ENCODE data around the gene RCN2. TPM values are rescaled to one million over a fixed set of nuclear protein-coding genes. Genes with fewer than 3 reads are reported as not detected.

The RCN2 gene
- total and polyA plus RNA-seq, 2 of the 13 experiments (the other 11 are each of a cell fraction or from before 2014, with no cell fraction given) = 84.4 to 89.0 TPM

- intact Hi-C loops (cut with micrococcal nuclease; ENCODE audit: unreplicated experiment) = no loop called here
- no peaks in the 10 kb centered on the region for H3K4me1 ChIP-seq (ENCODE audit: insufficient read depth, low read length)
- no peaks in the 10 kb centered on the region for H3K9me3 ChIP-seq (ENCODE audit: low read length)
- H3K27me3 ChIP-seq (ENCODE audit: control insufficient read depth in 1 of 2, insufficient read depth in 2 of 2, low read length in 2 of 2) = peaks cover 7 to 38% of the 10 kb centered on the region in 2 experiments
- in situ Hi-C loops (cut with HindIII; ENCODE audit: extremely low pct_ligation_motif_present, low pct_unique_long_range_greater_than_20kb) = no loop called here
- H4K20me1 ChIP-seq (ENCODE audit: insufficient read depth, low read length) = no peaks in the 10 kb centered on the region
- no TSS peak for BruUV-seq (replicated peaks)
- H3K27ac ChIP-seq (ENCODE audit: extremely low read length, insufficient read depth, low read length) = no peak overlapping the region
- no peaks in the 10 kb centered on the region for H3K79me2 ChIP-seq (ENCODE audit: insufficient read depth, low read length)
- POLR2A ChIA-PET = no interaction called here
- CTCF ChIA-PET (ENCODE audit: low intra/inter-chr PET ratio, low total read pairs) = no interaction called here
- ATAC-seq (no peak), FAIRE-seq (no peak), DNase-seq (ENCODE audit: low spot score) (no peak)
- H3K36me3 ChIP-seq (replicated peaks in 1 of 2; ENCODE audit: control insufficient read depth in 1 of 2, insufficient read depth in 2 of 2, low read length in 2 of 2) = no peaks in the 10 kb centered on the region
- no peak overlapping the region for H3K9ac ChIP-seq (ENCODE audit: insufficient read depth, low read depth, low read length)
- H3K4me3 ChIP-seq (replicated peaks in 1 of 3; ENCODE audit: insufficient read depth in 1 of 3, low read depth in 2 of 3, low read length in 3 of 3) = no peak overlapping the region
- TF ChIP-seq FOXK2 (IDR thresholded peaks at IDR 0.05) (no peak), KDM1A (CRISPR knock-in tag; IDR thresholded peaks at IDR 0.05) (no peak), EP300 (IDR thresholded peaks at IDR 0.05; ENCODE audit: low read depth in 2 of 2, low read length in 2 of 2) (no peak), EP300 (CRISPR knock-in tag; IDR thresholded peaks at IDR 0.05; ENCODE audit: borderline replicate concordance) (no peak), ZFYVE20 (CRISPR knock-in tag; IDR thresholded peaks at IDR 0.05; ENCODE audit: borderline replicate concordance, low read depth) (no peak), GFI1 (CRISPR knock-in tag; IDR thresholded peaks at IDR 0.05; ENCODE audit: borderline replicate concordance) (no peak), ZNF614 (CRISPR knock-in tag; IDR thresholded peaks at IDR 0.05; ENCODE audit: borderline replicate concordance) (no peak), ZSCAN12 (CRISPR knock-in tag; IDR thresholded peaks at IDR 0.05) (no peak), ZFP90 (CRISPR knock-in tag; IDR thresholded peaks at IDR 0.05; ENCODE audit: borderline replicate concordance) (no peak), ZBTB1 (CRISPR knock-in tag; IDR thresholded peaks at IDR 0.05; ENCODE audit: borderline replicate concordance) (no peak), TEF (CRISPR knock-in tag; IDR thresholded peaks at IDR 0.05) (no peak), ATM (IDR thresholded peaks at IDR 0.05; ENCODE audit: borderline replicate concordance) (no peak), ZNF333 (CRISPR knock-in tag; IDR thresholded peaks at IDR 0.05; ENCODE audit: borderline replicate concordance) (no peak), ZSCAN22 (CRISPR knock-in tag; IDR thresholded peaks at IDR 0.05) (no peak), RORA (CRISPR knock-in tag; IDR thresholded peaks at IDR 0.05) (no peak), TGIF2 (CRISPR knock-in tag; IDR thresholded peaks at IDR 0.05) (no peak), GTF3A (CRISPR knock-in tag; conservative IDR thresholded peaks at IDR 0.05) (no peak), ARNTL (CRISPR knock-in tag; IDR thresholded peaks at IDR 0.05) (no peak), TBX3 (IDR thresholded peaks at IDR 0.05; ENCODE audit: borderline replicate concordance) (no peak), ZBTB44 (CRISPR knock-in tag; IDR thresholded peaks at IDR 0.05) (no peak), ZFP62 (CRISPR knock-in tag; IDR thresholded peaks at IDR 0.05) (no peak)
- H3K4me2 ChIP-seq (ENCODE audit: low read depth, low read length) = no peak overlapping the region
- no peak overlapping the region for H2AFZ ChIP-seq (ENCODE audit: low read length)
- no CpG with 5 or more reads among the region's 2 CpGs for WGBS (ENCODE audit: low lambda C conversion rate)
Observed at GRCh38 chr15:76999996-77000395, 68.4 kb downstream of the RCN2 start.
